A549 (cell line): Measurements from ENCODE around the gene HUS1B. TPM values are rescaled to one million over a fixed set of nuclear protein-coding genes. Genes with fewer than 3 reads are reported as not detected.

Experiments used
- ATAC-seq, 2 experiments: fragments of 200-7000 bp in 1 of 2; fragments of >200 bp in 1 of 2; cut with Nextera tagmentation in 1 of 2; cut with Tn5 transposase in 1 of 2; 3 replicates each; pipeline versions ENCODE4 v1.8.0 to v1.9.1; 2018 to 2020; ENCODE audit warnings: mild to moderate bottlenecking in 1 of 2, moderate library complexity in 1 of 2
- CTCF ChIA-PET: fragments of 300-600 bp; sonication (Branson Sonifier 250); formaldehyde crosslinking; extraction: SDS; loops from one replicate; lab custom pipeline; 2021; ENCODE audit warnings: antibody characterized with exemption, inconsistent platforms; lab: Yijun Ruan, JAX
- POLR2A ChIA-PET: fragments of 350-600 bp; formaldehyde crosslinking; extraction: SDS; loops from one replicate; lab custom pipeline; 2021; ENCODE audit warnings: antibody characterized with exemption, inconsistent platforms; lab: Yijun Ruan, JAX
- DNase-seq, 2 experiments: peaks; one replicate each; pipeline versions ENCODE4 v3.0.0 to v3.0.0-alpha.2; 2011 to 2016; ENCODE audit warnings: low read depth in 1 of 2, low spot score in 1 of 2
- FAIRE-seq: peaks from 2 replicates; lab custom pipeline; 2011; peaks lifted over from hg19 to GRCh38; lab: Jason Lieb, UNC
- H3K27ac ChIP-seq, 2 experiments: fragments of >200 bp; sonication (Bioruptor Twin); formaldehyde crosslinking; 3 replicates each; pipeline ENCODE4 v1.5.1; 2016 to 2017
- H3K4me1 ChIP-seq: fragments of >200 bp; sonication (Bioruptor Twin); formaldehyde crosslinking; 3 replicates; pipeline ENCODE4 v1.6.1; 2016
- H3K4me2 ChIP-seq: fragments of >200 bp; sonication (Bioruptor Twin); formaldehyde crosslinking; 3 replicates; pipeline ENCODE4 v1.6.1; 2016
- H3K4me3 ChIP-seq: fragments of >200 bp; sonication (Bioruptor Twin); formaldehyde crosslinking; 3 replicates; pipeline ENCODE4 v1.5.1; 2016
- H3K9me3 ChIP-seq: fragments of >200 bp; sonication (Bioruptor Twin); formaldehyde crosslinking; 3 replicates; pipeline ENCODE4 v1.6.1; 2016
- CHD4 ChIP-seq: fragments of 200-600 bp; sonication (generic); IDR thresholded peaks from 2 replicates; pipeline ENCODE4 v1.6.1; 2016; ENCODE audit warnings: antibody characterized with exemption, mild to moderate bottlenecking, borderline replicate concordance
- FOXS1 ChIP-seq: fragments of 250-450 bp; sonication (Bioruptor Pico); IDR thresholded peaks from 2 replicates; pipeline ENCODE4 v1.5.0; 2020; ENCODE audit warnings: mild to moderate bottlenecking, moderate library complexity
- HOXA7 ChIP-seq: fragments of 250-450 bp; sonication (Bioruptor Pico); IDR thresholded peaks from 2 replicates; pipeline ENCODE4 v1.5.0; 2020; ENCODE audit warnings: mild to moderate bottlenecking, moderate library complexity
- HOXB13 ChIP-seq: fragments of 250-450 bp; sonication (Bioruptor Pico); IDR thresholded peaks from 2 replicates; pipeline ENCODE4 v1.5.0; 2020; ENCODE audit warnings: low read depth, mild to moderate bottlenecking, moderate library complexity
- JUNB ChIP-seq: fragments of >200 bp; sonication (Bioruptor Twin); formaldehyde crosslinking; IDR thresholded peaks from 2 replicates; pipeline ENCODE4 v1.6.1; 2016
- KDM1A ChIP-seq: fragments of 200-600 bp; sonication (generic); IDR thresholded peaks from 2 replicates; pipeline ENCODE4 v1.6.1; 2016; ENCODE audit warnings: low read depth, mild to moderate bottlenecking
- KDM5A ChIP-seq: fragments of 200-600 bp; sonication (generic); IDR thresholded peaks from 2 replicates; pipeline ENCODE4 v1.6.1; 2016; ENCODE audit warnings: antibody characterized with exemption, mild to moderate bottlenecking
- MAZ ChIP-seq: fragments of 150-350 bp; IDR thresholded peaks from 2 replicates; pipeline ENCODE4 v1.6.1; 2014; ENCODE audit warnings: antibody characterized with exemption, low read depth, low read length, borderline replicate concordance
- NFE2L2 ChIP-seq: fragments of 150-350 bp; conservative IDR thresholded peaks from 2 replicates; pipeline ENCODE4 v1.6.1; 2014; ENCODE audit warnings: low read length
- NPAS2 ChIP-seq: fragments of 250-450 bp; sonication (Bioruptor Pico); IDR thresholded peaks from 2 replicates; pipeline ENCODE4 v1.8.0; 2022; ENCODE audit warnings: mild to moderate bottlenecking, moderate library complexity, borderline replicate concordance
- NR3C1 ChIP-seq: fragments of >200 bp; sonication (Bioruptor Twin); formaldehyde crosslinking; IDR thresholded peaks from 3 replicates; pipeline ENCODE4 v1.6.1; 2017
- RAD21 ChIP-seq, 2 experiments: fragments of >200 bp in 1 of 2; sonication (Bioruptor Twin) in 1 of 2; formaldehyde crosslinking in 1 of 2; IDR thresholded peaks in 1 of 2; conservative IDR thresholded peaks in 1 of 2; 2 replicates in 1 of 2; 3 replicates in 1 of 2; pipeline ENCODE4 v1.6.1; 2012 to 2018; ENCODE audit warnings: inconsistent platforms in 1 of 2
- RCOR1 ChIP-seq: fragments of 150-350 bp; IDR thresholded peaks from 2 replicates; pipeline ENCODE4 v1.6.1; 2014; ENCODE audit warnings: antibody characterized with exemption, low read length, low read depth
- RFX5 ChIP-seq: fragments of 450-650 bp; IDR thresholded peaks from 2 replicates; pipeline ENCODE4 v1.7.1; 2014; ENCODE audit warnings: antibody characterized with exemption, mild to moderate bottlenecking, moderate library complexity
- SREBF2 ChIP-seq: fragments of 450-650 bp; IDR thresholded peaks from 2 replicates; pipeline ENCODE4 v1.6.1; 2014; ENCODE audit warnings: mild to moderate bottlenecking, moderate library complexity
- WGBS: methylation state at CpG from one replicate; pipeline ENCODE4 v1.1.6; 2017; ENCODE audit errors: missing lambda C conversion rate; 5-methylcytosine and 5-hydroxymethylcytosine counted together
- polyA minus RNA-seq: library from RNA; depleted of rRNA, polyadenylated mRNA; stranded (reverse); fragments of >200 nt; gene quantifications from 2 replicates; pipeline ENCODE4 v1.2.3, GENCODE V29; 2011; rRNA and poly(A)+ RNA removed
- polyA plus RNA-seq, 4 experiments: library from polyadenylated mRNA; depleted of rRNA in 3 of 4; stranded (reverse); fragments of >200 nt; fragmentation: RNase III in 1 of 4; extraction: RNeasy Plus Mini Kit Qiagen cat#74134 plus additional on column Dnase treatment in 1 of 4; gene quantifications; 2 replicates in 3 of 4; 3 replicates in 1 of 4; pipeline ENCODE4 v1.2.3, GENCODE V29; 2011 to 2017
- TF ChIP-seq, protein P1 (sequence below): fragments of 150-350 bp; IDR thresholded peaks from 2 replicates; pipeline ENCODE4 v1.6.1; 2014; ENCODE audit warnings: low read depth, mild to moderate bottlenecking, low read length
- TF ChIP-seq, protein P2 (sequence below): IDR thresholded peaks from 2 replicates; pipeline ENCODE4 v1.6.1; 2012
- TF ChIP-seq, protein P3 (sequence below): fragments of 200-600 bp; sonication (generic); IDR thresholded peaks from 2 replicates; pipeline ENCODE4 v1.6.1; 2016; ENCODE audit warnings: antibody characterized with exemption, mild to moderate bottlenecking, moderate library complexity
- TF ChIP-seq, protein P4 (sequence below): fragments of >200 bp; sonication (Bioruptor Twin); formaldehyde crosslinking; IDR thresholded peaks from 3 replicates; pipeline ENCODE4 v1.5.1; 2016
- TF ChIP-seq, protein P5 (sequence below): fragments of 250-450 bp; sonication (Bioruptor Pico); IDR thresholded peaks from 2 replicates; pipeline ENCODE4 v1.5.0; 2020; ENCODE audit warnings: low read depth, mild to moderate bottlenecking, moderate library complexity
- TF ChIP-seq, protein P6 (sequence below): IDR thresholded peaks from 2 replicates; pipeline ENCODE4 v1.6.1; 2012

HUS1B gene
- polyA plus RNA-seq (2011; rRNA removed) (0.17 TPM in 1 of 2 replicates, not detected in the other), polyA plus RNA-seq (2017; fragmentation: RNase III; extraction: RNeasy Plus Mini Kit Qiagen cat#74134 plus additional on column Dnase treatment) (0.09 to 0.25 TPM (median 0.16 TPM) in 3 replicates), polyA minus RNA-seq (0.54 TPM in 1 of 2 replicates, not detected in the other)
- 0.71 and 0.85 TPM in 2 replicates for polyA plus RNA-seq (2012; cell fraction: cytosol; rRNA removed)
- 0.82 and 1.6 TPM in 2 replicates for polyA plus RNA-seq (2012; cell fraction: nucleus; rRNA removed)

DNA sequence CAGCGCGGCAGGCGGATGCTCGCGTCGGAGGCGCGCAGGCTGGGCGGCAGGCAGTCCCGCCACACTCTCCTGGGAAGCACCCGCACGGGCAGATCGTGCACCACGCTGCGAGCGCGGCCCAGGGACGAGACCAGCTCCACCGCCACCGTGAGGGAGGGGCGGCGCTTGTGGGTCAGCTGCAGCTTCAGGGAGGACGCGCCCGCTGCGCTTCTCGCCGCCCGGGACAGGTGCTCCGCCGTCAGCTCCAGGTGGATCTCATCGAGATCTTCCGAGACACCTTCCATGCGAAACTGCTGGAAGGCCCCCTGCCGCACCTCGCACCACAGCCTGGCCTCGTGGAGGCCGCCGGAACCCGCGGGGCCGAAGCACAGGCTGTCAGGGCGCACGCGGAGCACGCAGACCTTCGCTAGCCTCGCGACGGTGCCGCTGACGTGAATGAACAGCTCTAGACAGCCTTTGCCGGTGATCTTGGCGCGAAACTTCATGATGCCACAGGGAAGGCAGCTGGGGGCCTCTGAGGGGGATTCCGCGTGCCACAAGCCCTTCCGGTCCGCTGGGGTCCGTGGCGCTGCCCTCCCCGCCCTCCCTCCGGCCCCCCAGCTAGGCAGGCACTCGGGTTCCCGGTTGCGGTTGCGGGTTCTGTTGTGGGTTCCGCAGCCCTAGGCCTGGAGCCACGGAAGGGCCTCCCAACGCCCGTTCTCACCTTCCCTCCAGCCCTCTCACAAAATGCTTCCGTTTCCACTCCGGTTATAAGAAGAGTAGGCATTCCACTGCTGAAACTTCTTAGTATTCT lies at the start of gene HUS1B:
TSS of gene HUS1B (minus strand) at position 641 of the 793 bp plus-strand sequence. CDS start at position 485, 156 bp downstream.
- Histone ChIP-seq H3K27ac (no peak within 1 kb of the TSS), H3K4me2 (no peak within 1 kb of the TSS), H3K9me3 (no peaks in the 10 kb centered on the region), H3K4me1 (peaks cover 18% of the 10 kb centered on the region), H3K4me3 (no peak within 1 kb of the TSS)
- CTCF ChIA-PET = interaction anchor here (1.5 kb wide), 1 partner anchor 13 kb away, joined by 3 read pairs; no protein-coding TSS in a partner anchor
- TF ChIP-seq, protein P1, sequence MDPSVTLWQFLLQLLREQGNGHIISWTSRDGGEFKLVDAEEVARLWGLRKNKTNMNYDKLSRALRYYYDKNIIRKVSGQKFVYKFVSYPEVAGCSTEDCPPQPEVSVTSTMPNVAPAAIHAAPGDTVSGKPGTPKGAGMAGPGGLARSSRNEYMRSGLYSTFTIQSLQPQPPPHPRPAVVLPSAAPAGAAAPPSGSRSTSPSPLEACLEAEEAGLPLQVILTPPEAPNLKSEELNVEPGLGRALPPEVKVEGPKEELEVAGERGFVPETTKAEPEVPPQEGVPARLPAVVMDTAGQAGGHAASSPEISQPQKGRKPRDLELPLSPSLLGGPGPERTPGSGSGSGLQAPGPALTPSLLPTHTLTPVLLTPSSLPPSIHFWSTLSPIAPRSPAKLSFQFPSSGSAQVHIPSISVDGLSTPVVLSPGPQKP = no peak
- DNase-seq (no peak), FAIRE-seq (no peak), ATAC-seq (no peak)
- 92% methylated on average over 20 of the region's 73 CpGs for WGBS
- POLR2A ChIA-PET = no interaction called here

DNA sequence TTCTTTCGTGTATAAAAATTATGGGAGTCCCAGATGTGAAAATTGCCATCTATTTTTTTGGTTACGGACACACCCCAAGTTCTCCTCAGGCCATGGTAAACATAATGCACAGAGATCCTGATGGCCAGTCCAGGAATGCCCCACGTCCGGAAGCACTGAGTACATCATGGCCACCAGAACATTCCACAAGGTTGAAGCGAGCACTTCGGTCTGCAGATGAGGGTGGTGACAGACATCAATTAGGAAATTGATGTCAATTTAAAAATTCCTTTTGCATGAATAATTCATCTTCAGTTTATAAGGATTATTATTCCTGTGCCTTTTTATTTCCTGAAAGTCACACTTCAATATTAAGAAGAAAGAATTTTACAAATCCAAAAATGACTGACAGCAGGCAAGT lies 49.2 kb upstream of the HUS1B start:
- no peak overlapping the region for H3K4me2 ChIP-seq
- POLR2A ChIA-PET = interaction anchor here (1.0 kb wide), 1 partner anchor 14 kb away, joined by 5 read pairs; no protein-coding TSS in a partner anchor
- 70% methylated on average over 6 of the region's 6 CpGs for WGBS
- DNase-seq = no peak
- ATAC-seq = no peak
- FAIRE-seq = no peak
- 0 out of 3 replicates have a peak, but pooled peaks cover 4% of the 10 kb centered on the region for H3K4me1 ChIP-seq
- H3K4me3 ChIP-seq = no peak overlapping the region
- no peak for TF ChIP-seq JUNB
- no peak for TF ChIP-seq SREBF2
- no peak for TF ChIP-seq FOXS1 (CRISPR knock-in tag)
- no peak for TF ChIP-seq MAZ
- no peak for TF ChIP-seq RFX5
- TF ChIP-seq NR3C1 = no peak
- TF ChIP-seq, protein P2, sequence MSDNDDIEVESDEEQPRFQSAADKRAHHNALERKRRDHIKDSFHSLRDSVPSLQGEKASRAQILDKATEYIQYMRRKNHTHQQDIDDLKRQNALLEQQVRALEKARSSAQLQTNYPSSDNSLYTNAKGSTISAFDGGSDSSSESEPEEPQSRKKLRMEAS = no peak
- TF ChIP-seq NFE2L2 = no peak
- no peak for TF ChIP-seq CHD4
- TF ChIP-seq KDM5A = no peak
- TF ChIP-seq, protein P3, sequence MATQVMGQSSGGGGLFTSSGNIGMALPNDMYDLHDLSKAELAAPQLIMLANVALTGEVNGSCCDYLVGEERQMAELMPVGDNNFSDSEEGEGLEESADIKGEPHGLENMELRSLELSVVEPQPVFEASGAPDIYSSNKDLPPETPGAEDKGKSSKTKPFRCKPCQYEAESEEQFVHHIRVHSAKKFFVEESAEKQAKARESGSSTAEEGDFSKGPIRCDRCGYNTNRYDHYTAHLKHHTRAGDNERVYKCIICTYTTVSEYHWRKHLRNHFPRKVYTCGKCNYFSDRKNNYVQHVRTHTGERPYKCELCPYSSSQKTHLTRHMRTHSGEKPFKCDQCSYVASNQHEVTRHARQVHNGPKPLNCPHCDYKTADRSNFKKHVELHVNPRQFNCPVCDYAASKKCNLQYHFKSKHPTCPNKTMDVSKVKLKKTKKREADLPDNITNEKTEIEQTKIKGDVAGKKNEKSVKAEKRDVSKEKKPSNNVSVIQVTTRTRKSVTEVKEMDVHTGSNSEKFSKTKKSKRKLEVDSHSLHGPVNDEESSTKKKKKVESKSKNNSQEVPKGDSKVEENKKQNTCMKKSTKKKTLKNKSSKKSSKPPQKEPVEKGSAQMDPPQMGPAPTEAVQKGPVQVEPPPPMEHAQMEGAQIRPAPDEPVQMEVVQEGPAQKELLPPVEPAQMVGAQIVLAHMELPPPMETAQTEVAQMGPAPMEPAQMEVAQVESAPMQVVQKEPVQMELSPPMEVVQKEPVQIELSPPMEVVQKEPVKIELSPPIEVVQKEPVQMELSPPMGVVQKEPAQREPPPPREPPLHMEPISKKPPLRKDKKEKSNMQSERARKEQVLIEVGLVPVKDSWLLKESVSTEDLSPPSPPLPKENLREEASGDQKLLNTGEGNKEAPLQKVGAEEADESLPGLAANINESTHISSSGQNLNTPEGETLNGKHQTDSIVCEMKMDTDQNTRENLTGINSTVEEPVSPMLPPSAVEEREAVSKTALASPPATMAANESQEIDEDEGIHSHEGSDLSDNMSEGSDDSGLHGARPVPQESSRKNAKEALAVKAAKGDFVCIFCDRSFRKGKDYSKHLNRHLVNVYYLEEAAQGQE = no peak
- no peak for TF ChIP-seq HOXB13 (CRISPR knock-in tag)
- no peak for TF ChIP-seq HOXA7 (CRISPR knock-in tag)
- TF ChIP-seq, protein P4, sequence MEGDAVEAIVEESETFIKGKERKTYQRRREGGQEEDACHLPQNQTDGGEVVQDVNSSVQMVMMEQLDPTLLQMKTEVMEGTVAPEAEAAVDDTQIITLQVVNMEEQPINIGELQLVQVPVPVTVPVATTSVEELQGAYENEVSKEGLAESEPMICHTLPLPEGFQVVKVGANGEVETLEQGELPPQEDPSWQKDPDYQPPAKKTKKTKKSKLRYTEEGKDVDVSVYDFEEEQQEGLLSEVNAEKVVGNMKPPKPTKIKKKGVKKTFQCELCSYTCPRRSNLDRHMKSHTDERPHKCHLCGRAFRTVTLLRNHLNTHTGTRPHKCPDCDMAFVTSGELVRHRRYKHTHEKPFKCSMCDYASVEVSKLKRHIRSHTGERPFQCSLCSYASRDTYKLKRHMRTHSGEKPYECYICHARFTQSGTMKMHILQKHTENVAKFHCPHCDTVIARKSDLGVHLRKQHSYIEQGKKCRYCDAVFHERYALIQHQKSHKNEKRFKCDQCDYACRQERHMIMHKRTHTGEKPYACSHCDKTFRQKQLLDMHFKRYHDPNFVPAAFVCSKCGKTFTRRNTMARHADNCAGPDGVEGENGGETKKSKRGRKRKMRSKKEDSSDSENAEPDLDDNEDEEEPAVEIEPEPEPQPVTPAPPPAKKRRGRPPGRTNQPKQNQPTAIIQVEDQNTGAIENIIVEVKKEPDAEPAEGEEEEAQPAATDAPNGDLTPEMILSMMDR = no peak
- no peak for TF ChIP-seq KDM1A
- no peak for TF ChIP-seq RCOR1
- no peak for TF ChIP-seq RAD21 (conservative IDR thresholded peaks at IDR 0.05 in 1 of 2, IDR thresholded peaks at IDR 0.05 in 1 of 2)
- TF ChIP-seq NPAS2 (CRISPR knock-in tag) = no peak
- TF ChIP-seq, protein P5, sequence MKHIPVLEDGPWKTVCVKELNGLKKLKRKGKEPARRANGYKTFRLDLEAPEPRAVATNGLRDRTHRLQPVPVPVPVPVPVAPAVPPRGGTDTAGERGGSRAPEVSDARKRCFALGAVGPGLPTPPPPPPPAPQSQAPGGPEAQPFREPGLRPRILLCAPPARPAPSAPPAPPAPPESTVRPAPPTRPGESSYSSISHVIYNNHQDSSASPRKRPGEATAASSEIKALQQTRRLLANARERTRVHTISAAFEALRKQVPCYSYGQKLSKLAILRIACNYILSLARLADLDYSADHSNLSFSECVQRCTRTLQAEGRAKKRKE (CRISPR knock-in tag) = no peak
- TF ChIP-seq, protein P6, sequence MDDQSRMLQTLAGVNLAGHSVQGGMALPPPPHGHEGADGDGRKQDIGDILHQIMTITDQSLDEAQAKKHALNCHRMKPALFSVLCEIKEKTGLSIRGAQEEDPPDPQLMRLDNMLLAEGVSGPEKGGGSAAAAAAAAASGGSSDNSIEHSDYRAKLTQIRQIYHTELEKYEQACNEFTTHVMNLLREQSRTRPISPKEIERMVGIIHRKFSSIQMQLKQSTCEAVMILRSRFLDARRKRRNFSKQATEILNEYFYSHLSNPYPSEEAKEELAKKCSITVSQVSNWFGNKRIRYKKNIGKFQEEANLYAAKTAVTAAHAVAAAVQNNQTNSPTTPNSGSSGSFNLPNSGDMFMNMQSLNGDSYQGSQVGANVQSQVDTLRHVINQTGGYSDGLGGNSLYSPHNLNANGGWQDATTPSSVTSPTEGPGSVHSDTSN = no peak
- CTCF ChIA-PET = no interaction called here
- no peaks in the 10 kb centered on the region for H3K9me3 ChIP-seq
- no peak overlapping the region for H3K27ac ChIP-seq
